Measurements from ENCODE around the gene MARK2.

The MARK2 gene

DNA sequence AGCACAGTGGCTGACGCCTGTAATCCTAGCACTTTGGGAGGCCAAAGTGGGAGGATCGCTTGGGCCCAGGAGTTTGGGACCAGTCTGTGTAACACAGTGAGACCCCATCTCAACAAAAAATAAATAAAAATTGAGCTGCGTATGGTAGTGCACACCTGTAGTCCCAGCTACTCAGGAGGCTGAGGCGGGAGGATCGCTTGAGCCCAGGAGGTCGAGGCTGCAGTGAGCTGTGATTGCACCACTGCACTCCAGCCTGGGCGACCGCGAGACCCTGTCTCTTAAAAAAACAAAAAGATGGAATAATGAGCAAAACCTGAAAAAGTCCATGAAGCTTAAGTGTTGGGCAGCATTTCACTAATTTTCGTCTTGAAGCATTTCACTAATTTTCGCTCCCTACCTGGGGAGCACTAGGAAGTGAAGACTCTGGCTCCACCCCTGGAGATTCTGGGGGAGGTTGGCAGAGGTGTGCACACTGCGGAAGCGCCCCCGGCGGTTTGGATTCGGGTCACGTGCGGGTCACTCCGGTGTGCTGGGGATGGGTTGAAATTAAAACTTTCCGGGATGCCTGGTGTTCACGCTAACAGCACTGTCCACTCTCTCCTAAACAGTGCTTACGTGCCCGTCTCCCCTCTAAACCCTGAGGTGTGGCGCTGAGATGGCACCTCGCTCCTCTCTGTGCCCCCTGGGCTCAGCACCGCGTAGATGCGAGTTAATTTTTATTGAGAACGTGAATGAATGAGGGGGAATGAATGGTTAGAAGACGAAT is 99.0 kb downstream of the MARK2 start:
- DNase-seq: peak; percentile 18 to 91 (median 86)

DNA sequence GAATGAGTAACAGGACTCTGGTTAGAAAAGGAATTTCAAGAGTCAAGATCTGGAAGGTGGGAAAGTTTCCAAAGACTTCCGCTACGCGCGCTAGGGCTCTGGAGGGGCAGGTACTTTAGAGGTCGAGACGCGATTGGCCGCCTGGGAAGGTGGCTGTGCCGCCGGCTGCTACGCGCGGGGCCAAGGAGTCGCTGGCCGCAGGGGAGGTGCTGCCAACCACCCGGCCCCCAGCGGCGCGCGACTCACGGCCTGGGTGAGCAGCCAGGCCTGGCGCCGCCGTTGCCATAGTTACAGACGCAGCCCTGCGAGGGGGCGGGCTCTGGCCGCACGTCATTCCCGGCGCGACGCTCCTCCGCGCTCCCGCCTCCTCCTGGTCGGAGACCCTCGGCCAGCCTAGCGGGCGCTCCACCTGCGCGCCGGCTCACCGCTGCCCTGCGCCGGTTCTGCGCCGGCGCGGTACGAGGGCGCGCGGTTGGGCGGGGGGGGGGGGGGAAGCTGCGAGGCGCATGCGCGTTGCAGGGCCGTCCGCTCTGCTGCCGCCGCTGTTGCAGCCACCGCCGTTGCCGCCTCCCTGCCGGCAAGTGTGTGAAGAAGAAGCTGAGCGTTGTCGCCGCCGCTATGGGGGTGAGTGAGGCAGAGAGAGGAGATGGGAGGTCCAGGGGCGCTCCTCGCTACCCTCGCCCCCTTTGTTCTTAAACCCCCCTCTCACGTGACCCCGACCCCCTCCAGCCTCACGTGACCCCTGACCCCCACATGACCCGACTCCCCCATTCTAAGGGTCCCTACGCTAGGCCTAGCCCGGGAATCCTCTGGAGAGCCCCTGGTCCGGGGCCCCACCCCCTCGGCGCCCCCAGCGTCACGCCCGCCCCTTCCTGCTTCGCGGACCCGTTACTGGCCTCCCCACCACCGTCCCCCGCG is 99.8 kb downstream of the MARK2 start, which contains the start of gene NAA40:
TSS of gene NAA40 (plus strand) at position 524 of the 918 bp plus-strand sequence. CDS start at position 619, 95 bp downstream.
- peak; percentile 98 to 99 (median 99) for DNase-seq

DNA sequence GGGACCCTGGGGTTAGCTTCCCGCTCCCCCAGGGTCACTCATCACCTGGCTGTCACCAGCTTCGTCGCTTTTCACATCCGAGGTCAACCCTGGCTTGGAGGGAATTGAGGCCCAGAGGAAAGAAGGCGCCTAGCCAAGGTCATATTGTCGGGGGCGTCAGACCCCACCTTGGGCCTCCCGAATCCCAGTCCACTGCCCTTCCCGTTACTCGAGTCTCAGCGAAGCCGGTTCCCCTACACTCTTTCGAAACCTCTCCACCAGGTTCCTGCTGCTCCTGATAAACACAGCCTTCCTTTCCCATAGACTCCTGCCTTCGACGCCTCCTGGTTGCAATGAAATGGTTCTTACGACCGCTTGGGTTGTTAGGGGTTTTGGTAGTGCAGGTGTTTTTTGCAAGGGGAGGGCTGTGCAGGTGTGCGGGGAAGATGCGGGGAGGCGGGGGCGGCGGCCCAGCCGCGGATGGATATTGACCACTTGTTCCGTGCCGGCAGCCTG is 100.5 kb downstream of the MARK2 start:
- DNase-seq: peak in 2 of 3 experiments; percentile 80

DNA sequence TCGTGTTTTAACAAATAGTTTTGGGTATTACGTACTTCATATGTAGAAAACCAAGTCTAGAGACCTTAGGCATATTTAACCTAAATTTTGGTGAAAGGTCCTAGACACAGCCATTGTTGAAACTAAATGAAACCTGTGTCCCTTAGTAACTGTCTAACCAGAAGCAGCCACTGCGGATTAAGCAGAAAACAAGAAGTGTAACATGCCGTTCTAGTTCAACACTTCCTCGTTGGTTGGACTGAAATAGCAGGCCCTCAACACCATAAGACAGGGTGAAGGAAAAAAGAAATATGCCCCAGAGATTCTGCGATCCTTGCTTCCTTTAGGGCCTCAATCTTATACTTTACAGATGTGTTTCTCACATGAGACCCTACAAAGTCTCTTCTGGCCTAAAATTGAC is 101.9 kb downstream of the MARK2 start:
- no peak for DNase-seq

DNA sequence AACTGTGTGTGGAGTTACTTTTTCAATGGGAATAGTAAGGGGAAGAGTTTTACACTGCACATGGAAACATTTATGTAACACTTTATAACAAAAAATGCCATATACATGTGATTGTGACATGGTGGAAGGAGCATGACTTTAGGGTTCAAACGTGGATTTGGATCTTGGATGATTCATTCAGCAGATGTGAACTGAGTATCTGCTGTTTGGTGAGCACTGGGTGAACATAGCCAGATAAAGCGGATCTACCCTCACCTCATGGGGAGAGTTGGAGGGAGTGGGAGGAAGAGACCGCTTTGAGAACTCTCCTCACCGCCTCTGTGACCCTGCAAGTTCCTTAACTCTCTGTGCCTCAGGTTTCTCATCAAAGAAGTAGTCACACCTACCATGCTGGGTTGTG is 103.0 kb downstream of the MARK2 start:
- no peak for DNase-seq

DNA sequence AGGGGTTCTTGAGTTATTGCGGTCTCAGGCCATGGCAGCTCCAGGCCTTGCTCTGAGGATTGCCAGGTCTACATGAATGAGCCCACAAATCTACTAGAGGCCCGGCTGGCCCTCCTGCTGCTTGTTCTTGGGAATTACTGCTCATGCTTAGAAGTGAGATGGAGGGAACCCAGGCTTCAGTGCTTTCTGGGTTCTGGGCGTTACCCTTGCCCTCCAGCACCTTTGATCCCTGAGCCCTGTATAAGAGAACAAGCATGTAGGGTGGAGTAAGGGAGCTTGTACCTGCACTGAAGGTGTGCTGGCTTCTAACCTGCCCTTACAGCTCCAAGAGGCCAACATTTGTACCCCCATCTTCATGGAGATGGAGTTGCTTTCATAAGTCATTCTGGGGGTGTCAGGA is 103.9 kb downstream of the MARK2 start:
- no peak for DNase-seq

DNA sequence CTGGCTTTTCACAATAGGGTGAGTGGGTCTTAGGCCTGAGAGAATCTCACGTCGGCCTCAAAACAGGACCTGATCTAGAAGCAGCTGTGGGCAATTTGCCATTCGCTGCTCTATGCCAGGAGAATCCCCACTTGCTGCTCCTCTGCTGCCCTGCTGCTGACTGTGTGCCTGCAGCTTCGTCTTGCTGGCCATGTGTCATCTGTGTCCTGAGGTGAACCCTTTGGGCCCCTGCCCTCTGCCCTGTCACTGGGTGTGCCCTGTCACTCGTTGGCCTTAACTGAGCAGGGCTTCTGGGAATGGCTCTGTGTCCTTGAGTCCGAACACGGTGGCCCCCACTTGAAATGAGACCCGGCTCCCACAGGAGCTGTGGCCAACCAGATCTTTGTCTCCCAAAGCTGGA is 106.1 kb downstream of the MARK2 start:
- no peak for DNase-seq

DNA sequence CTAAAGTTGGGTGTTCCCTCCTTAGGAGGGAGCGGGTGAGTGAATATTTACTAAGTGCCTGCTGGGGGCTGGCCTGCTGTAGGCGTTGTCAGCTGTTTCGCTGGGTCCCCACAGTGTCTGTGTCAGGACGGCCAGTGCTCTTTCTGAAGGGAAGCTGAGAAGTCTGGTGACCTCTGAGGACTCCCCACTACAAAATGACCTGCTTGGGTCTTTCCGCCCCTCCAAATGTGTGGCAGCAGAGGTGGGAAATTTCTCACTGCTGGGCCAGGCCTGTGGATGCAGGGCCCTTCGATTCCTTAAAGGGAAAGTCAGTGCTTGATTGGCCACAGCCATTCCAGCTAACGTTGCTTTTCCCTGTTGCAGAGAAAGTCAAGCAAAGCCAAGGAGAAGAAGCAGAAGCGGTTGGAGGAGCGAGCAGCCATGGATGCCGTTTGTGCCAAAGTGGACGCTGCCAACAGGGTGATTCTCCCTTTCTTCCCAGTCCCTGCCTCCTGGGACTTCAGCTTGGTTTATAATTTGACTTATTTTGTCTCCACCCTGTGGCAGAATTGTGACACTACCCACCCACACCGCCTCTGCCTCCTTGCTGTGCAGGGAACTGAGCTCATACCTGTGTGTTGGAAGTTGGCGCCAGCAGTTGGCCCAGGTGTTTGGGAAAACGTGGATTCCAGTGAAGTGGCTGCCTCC is 106.7 kb downstream of the MARK2 start:
- DNase-seq: peak; percentile 62 to 88 (median 71)

DNA sequence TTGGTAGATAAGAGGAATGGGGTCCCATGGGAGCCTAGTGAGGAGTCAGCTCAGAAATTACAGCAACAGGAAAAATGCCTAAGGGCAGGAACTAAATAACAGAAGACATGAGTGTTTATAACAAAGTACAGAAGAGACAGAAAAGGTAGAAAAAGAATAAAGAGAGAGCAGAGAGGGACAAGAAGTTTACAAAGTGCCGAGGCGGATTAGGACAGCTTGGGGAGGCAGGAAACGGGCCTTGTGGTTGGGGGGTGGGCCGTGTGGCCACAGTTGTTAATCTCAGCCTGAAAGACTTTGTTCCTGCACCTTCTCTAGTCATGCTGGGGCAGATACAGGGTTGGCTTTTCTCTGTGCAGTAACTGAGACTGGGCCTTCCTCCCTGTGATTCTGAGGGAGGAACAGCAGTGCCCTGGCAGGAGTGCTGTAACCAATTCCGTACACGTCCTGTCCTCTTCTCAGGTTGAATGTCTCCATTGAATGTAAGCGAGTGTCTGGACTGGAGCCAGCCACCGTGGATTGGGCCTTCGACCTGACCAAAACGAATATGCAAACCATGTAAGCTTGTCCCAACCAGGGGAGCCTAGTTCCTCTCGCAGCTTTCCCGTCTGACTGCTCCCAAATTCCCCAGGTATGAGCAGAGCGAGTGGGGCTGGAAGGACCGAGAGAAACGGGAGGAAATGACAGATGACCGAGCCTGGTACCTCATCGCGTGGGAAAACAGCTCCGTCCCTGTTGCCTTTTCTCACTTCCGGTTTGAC is 113.0 kb downstream of the MARK2 start:
- DNase-seq: no peak

DNA sequence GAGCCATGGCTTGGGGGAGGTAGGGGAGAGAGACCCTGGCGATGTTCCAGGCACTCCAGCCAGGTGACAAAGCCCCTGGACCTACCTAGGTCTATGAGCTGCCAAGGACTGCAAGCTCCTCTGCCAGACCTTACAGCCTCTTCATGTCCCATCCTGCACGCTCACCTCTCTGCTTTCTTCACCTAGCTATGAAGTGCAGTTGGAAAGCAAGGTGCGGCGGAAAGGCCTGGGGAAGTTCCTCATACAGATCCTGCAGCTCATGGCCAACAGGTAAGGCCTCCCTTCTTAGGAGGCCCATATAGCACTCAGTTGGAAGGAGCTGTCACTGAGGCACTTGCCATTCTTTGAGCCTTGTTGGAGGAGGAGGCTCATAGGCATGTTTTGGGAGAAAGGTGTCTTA is 113.7 kb downstream of the MARK2 start:
- no peak for DNase-seq

DNA sequence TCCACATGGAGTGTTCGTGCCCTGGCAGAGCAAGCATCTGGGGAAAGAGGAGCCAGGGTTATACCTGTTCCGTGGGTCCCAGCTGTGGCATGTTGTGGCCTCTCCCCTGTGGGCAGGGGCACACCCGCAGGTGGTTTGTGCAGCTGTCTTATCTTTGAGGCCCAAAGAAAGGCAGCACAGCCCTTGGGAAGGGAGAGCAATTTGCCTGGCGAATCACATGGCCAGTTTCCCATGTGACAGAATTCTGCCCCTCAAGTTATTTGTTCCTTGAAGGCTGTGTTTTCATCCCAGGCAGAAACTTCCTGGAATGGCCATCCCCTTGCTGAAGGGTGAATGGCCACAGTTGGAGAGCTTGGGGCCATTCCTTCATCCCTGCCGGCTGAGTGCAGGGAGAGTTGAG is 119.1 kb downstream of the MARK2 start:
- no peak for DNase-seq
